ENCODE data around the gene UBE2E2.

The UBE2E2 gene

GRCh38 chr3:23497156-23497555 is 294.0 kb downstream of the UBE2E2 start:
- no peak for TF ChIP-seq CTCF (IDR thresholded peaks at IDR 0.05; ENCODE audit: insufficient read depth, low read length, poor library complexity, severe bottlenecking)
- no peak overlapping the region for H3K4me3 ChIP-seq (replicated peaks; ENCODE audit: low read depth, low read length)
- no peak for DNase-seq (ENCODE audit: extremely low read depth, insufficient read length)
- H3K36me3 ChIP-seq (ENCODE audit: control insufficient read depth, insufficient read depth, low read length), result no peaks in the 10 kb centered on the region
- H3K27me3 ChIP-seq (replicated peaks; ENCODE audit: control insufficient read depth, insufficient read depth, low read length), result no peaks in the 10 kb centered on the region

DNA sequence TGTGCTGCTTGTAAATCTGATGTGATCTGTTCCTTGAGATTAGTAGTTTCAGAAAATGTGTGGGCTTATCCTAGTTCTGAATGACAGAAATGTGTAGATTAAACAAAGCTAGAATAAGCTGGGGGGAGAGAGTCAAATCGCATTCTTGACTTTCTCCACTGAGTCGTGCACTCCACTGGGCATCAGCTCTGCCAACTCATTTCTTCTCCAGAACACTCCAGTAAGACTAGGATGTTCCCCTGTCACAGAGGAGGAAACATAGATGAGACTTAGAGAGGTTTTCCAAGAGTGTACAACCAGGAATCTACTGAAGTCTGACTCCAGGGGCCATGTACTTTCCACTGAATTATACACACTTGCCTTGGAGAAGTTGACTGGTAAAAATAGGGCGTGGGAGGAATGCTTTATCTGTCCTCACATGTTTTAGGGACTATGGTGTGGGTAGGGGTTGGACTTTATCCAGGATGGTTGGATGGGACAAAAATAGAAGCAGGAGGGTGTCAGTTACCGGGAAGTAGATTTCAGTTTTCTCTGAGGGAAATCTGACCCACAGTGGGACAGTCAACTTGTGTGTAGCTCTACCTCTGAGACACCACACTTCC is 298.2 kb downstream of the UBE2E2 start:
- no peak for TF ChIP-seq CTCF (IDR thresholded peaks at IDR 0.05; ENCODE audit: insufficient read depth, low read length, poor library complexity, severe bottlenecking)
- H3K4me3 ChIP-seq (replicated peaks; ENCODE audit: low read depth, low read length), result no peak overlapping the region
- no peak for DNase-seq (ENCODE audit: extremely low read depth, insufficient read length)
- no peaks in the 10 kb centered on the region for H3K27me3 ChIP-seq (replicated peaks; ENCODE audit: control insufficient read depth, insufficient read depth, low read length)
- no peaks in the 10 kb centered on the region for H3K36me3 ChIP-seq (ENCODE audit: control insufficient read depth, insufficient read depth, low read length)

GRCh38 chr3:23508464-23508863 is 305.3 kb downstream of the UBE2E2 start:
- TF ChIP-seq CTCF (IDR thresholded peaks at IDR 0.05; ENCODE audit: insufficient read depth, low read length, poor library complexity, severe bottlenecking), result no peak
- Histone ChIP-seq H3K36me3 (ENCODE audit: control insufficient read depth, insufficient read depth, low read length) (no peaks in the 10 kb centered on the region), H3K27me3 (replicated peaks; ENCODE audit: control insufficient read depth, insufficient read depth, low read length) (no peaks in the 10 kb centered on the region), H3K4me3 (replicated peaks; ENCODE audit: low read depth, low read length) (no peak overlapping the region)
- no peak for DNase-seq (ENCODE audit: extremely low read depth, insufficient read length)

- no peak for DNase-seq (ENCODE audit: extremely low read depth, insufficient read length)
- Histone ChIP-seq H3K27me3 (replicated peaks; ENCODE audit: control insufficient read depth, insufficient read depth, low read length) (no peaks in the 10 kb centered on the region), H3K36me3 (ENCODE audit: control insufficient read depth, insufficient read depth, low read length) (no peaks in the 10 kb centered on the region), H3K4me3 (replicated peaks; ENCODE audit: low read depth, low read length) (no peak overlapping the region)
- TF ChIP-seq CTCF (IDR thresholded peaks at IDR 0.05; ENCODE audit: insufficient read depth, low read length, poor library complexity, severe bottlenecking), result no peak
These were observed 315.3 kb downstream of the UBE2E2 start for GRCh38 chr3:23518441-23518840.

DNA sequence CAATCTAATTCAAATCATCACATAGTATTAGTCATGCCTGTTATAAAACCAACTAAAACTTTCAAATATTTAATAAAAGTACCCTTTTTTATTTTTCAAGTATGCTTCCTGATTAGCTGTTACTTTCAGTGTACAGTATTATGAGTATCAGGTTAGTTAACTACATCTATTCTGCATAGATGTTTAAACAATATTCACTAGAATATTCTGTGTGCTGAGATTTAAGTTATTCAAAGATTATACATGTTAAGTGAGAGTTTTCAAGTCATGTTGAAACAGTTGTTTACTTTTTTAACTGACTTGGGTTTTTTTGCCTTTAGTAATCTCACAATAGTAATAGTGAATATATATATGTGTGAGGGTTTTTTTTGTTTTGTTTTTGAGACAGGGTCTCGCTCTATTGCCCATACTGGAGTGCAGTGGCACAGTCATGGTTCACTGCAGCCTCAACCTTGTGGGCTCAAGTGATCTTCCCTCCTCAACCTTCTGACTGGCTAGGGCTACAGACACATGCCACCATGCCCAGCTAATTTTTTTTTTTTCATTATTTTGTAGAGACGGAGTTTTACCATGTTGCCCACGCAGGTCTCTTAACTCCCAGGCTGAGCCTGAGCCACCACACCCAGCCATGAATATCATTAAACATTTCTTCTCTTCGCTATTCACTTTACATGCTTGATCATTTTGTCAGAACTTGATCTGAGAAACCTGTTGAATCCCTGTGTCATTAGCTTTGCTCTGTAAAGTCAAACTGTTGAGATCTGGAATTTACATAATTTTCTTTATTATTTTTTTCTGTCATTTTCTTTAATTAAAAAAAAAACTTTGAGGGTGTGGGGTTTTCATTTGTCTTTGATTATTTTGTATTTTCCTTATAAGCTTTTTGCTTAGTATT is 316.4 kb downstream of the UBE2E2 start:
- no peak for DNase-seq (ENCODE audit: extremely low read depth, insufficient read length)
- Histone ChIP-seq H3K27me3 (replicated peaks; ENCODE audit: control insufficient read depth, insufficient read depth, low read length) (no peaks in the 10 kb centered on the region), H3K4me3 (replicated peaks; ENCODE audit: low read depth, low read length) (no peak overlapping the region), H3K36me3 (ENCODE audit: control insufficient read depth, insufficient read depth, low read length) (no peaks in the 10 kb centered on the region)
- TF ChIP-seq CTCF (IDR thresholded peaks at IDR 0.05; ENCODE audit: insufficient read depth, low read length, poor library complexity, severe bottlenecking), result no peak

All from GM06990 (cell line).